ENCODE measurements around the gene ABCB1.

DNA sequence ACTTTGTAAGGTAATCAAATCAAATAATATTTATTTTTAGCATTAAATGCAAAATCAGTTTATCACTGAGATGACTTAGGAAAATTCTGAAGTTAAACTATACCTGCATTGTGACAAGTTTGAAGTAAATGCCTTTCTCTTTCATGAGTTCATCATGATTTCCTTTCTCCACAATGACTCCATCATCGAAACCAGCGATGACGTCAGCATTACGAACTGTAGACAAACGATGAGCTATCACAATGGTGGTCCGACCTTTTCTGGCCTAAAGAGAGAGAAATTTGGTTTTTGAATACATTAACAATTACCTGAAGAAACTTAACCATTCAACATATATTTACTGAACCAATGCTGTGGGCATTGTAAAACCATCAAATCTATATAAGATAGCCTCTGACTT, 54.9 kb downstream of the ABCB1 start:
- TF ChIP-seq, protein P1, sequence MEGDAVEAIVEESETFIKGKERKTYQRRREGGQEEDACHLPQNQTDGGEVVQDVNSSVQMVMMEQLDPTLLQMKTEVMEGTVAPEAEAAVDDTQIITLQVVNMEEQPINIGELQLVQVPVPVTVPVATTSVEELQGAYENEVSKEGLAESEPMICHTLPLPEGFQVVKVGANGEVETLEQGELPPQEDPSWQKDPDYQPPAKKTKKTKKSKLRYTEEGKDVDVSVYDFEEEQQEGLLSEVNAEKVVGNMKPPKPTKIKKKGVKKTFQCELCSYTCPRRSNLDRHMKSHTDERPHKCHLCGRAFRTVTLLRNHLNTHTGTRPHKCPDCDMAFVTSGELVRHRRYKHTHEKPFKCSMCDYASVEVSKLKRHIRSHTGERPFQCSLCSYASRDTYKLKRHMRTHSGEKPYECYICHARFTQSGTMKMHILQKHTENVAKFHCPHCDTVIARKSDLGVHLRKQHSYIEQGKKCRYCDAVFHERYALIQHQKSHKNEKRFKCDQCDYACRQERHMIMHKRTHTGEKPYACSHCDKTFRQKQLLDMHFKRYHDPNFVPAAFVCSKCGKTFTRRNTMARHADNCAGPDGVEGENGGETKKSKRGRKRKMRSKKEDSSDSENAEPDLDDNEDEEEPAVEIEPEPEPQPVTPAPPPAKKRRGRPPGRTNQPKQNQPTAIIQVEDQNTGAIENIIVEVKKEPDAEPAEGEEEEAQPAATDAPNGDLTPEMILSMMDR (IDR thresholded peaks at IDR 0.05; ENCODE audit: low read length), result no peak
- no peak for TF ChIP-seq EZH2 (optimal IDR thresholded peaks at IDR 0.05; ENCODE audit: low read depth, low read length)

Data from MM.1S (cell line).